ENCODE measurements around the gene MECR.

Gene MECR

GRCh38 chr1:29181413-29182225, 49.1 kb downstream of the MECR start, which contains the start of gene SRSF4:
TSS of gene SRSF4 (minus strand) at chr1:29181900. CDS start at chr1:29181752, 148 bp downstream.
- Histone ChIP-seq H3K36me3 (ENCODE audit: insufficient read depth, low read length) (peaks cover 23% of the 10 kb centered on the region), H3K4me3 (peak within 1 kb of the TSS; percentile 98), H3K27ac (peak within 1 kb of the TSS; percentile 99), H3K9me3 (ENCODE audit: low read depth, low read length) (no peaks in the 10 kb centered on the region), H3K9ac (ENCODE audit: insufficient read length) (peak within 1 kb of the TSS; percentile 100)
- no peak for TF ChIP-seq EZH2 (IDR thresholded peaks at IDR 0.05)
- peak; percentile 88 for TF ChIP-seq POLR2AphosphoS5 (IDR thresholded peaks at IDR 0.05; ENCODE audit: borderline replicate concordance, low read depth, low read length)
- DNase-seq (ENCODE audit: low read depth, low spot score) = no peak

GRCh38 chr1:29180497-29181412, 50.0 kb downstream of the MECR start:
- peak overlapping the region; percentile 99 for H3K27ac ChIP-seq
- H3K36me3 ChIP-seq (ENCODE audit: insufficient read depth, low read length) = peaks cover 23% of the 10 kb centered on the region
- H3K9me3 ChIP-seq (ENCODE audit: low read depth, low read length) = no peaks in the 10 kb centered on the region
- no peak for TF ChIP-seq FOXP2 (optimal IDR thresholded peaks at IDR 0.05; ENCODE audit: control extremely low read depth, extremely low read length, insufficient read depth)
- TF ChIP-seq POLR2AphosphoS5 (IDR thresholded peaks at IDR 0.05; ENCODE audit: borderline replicate concordance, low read depth, low read length) = no peak
- no peak for DNase-seq (ENCODE audit: low read depth, low spot score)
- peak overlapping the region; percentile 100 for H3K9ac ChIP-seq (ENCODE audit: insufficient read length)
- H3K4me3 ChIP-seq = peak overlapping the region; percentile 98

- H3K9me3 ChIP-seq (ENCODE audit: low read depth, low read length) = no peaks in the 10 kb centered on the region
- peak overlapping the region; percentile 98 for H3K4me3 ChIP-seq
- DNase-seq (ENCODE audit: low read depth, low spot score) = no peak
- H3K27ac ChIP-seq = peak overlapping the region; percentile 38
- H3K9ac ChIP-seq (ENCODE audit: insufficient read length) = peak overlapping the region; percentile 100
- H3K36me3 ChIP-seq (ENCODE audit: insufficient read depth, low read length) = peaks cover 23% of the 10 kb centered on the region
- TF ChIP-seq POLR2AphosphoS5 (IDR thresholded peaks at IDR 0.05; ENCODE audit: borderline replicate concordance, low read depth, low read length) (no peak), FOXP2 (optimal IDR thresholded peaks at IDR 0.05; ENCODE audit: control extremely low read depth, extremely low read length, insufficient read depth) (no peak)
These were observed 51.0 kb downstream of the MECR start for GRCh38 chr1:29179641-29180184.

- Histone ChIP-seq H3K9me3 (ENCODE audit: low read depth, low read length) (no peaks in the 10 kb centered on the region), H3K4me3 (peak overlapping the region; percentile 25), H3K36me3 (ENCODE audit: insufficient read depth, low read length) (peaks cover 28% of the 10 kb centered on the region), H3K27ac (peak overlapping the region; percentile 87), H3K9ac (ENCODE audit: insufficient read length) (no peak overlapping the region)
- no peak for DNase-seq (ENCODE audit: low read depth, low spot score)
- TF ChIP-seq EZH2 (IDR thresholded peaks at IDR 0.05) (no peak), FOXP2 (optimal IDR thresholded peaks at IDR 0.05; ENCODE audit: control extremely low read depth, extremely low read length, insufficient read depth) (no peak), POLR2AphosphoS5 (IDR thresholded peaks at IDR 0.05; ENCODE audit: borderline replicate concordance, low read depth, low read length) (no peak)
These were observed 53.6 kb downstream of the MECR start for GRCh38 chr1:29177022-29177705.

- Histone ChIP-seq H3K36me3 (ENCODE audit: insufficient read depth, low read length) (peaks cover 34% of the 10 kb centered on the region), H3K9ac (ENCODE audit: insufficient read length) (no peak overlapping the region)
These were observed 54.2 kb downstream of the MECR start for GRCh38 chr1:29176576-29176975.

GRCh38 chr1:29172415-29172939, 58.3 kb downstream of the MECR start:
- Histone ChIP-seq H3K27ac (peak overlapping the region; percentile 42; the same call in 1 of the 2 replicates), H3K36me3 (ENCODE audit: insufficient read depth, low read length) (peaks cover 51% of the 10 kb centered on the region), H3K4me3 (no peak overlapping the region), H3K9ac (ENCODE audit: insufficient read length) (no peak overlapping the region), H3K9me3 (ENCODE audit: low read depth, low read length) (no peaks in the 10 kb centered on the region)
- TF ChIP-seq POLR2AphosphoS5 (IDR thresholded peaks at IDR 0.05; ENCODE audit: borderline replicate concordance, low read depth, low read length) (no peak), FOXP2 (optimal IDR thresholded peaks at IDR 0.05; ENCODE audit: control extremely low read depth, extremely low read length, insufficient read depth) (no peak), EZH2 (IDR thresholded peaks at IDR 0.05) (no peak)
- no peak for DNase-seq (ENCODE audit: low read depth, low spot score)

More at GRCh38 chr1:29176576-29176975, 54.2 kb downstream of the MECR start:
- Histone ChIP-seq H3K9me3 (ENCODE audit: low read depth, low read length) (no peaks in the 10 kb centered on the region), H3K27ac (peak overlapping the region; percentile 87), H3K4me3 (peak overlapping the region; percentile 25; the same call in 1 of the 2 replicates)
- DNase-seq (ENCODE audit: low read depth, low spot score) = no peak
- TF ChIP-seq FOXP2 (optimal IDR thresholded peaks at IDR 0.05; ENCODE audit: control extremely low read depth, extremely low read length, insufficient read depth) = no peak
- peak; percentile 11; the same call in 1 of the 2 replicates for TF ChIP-seq POLR2AphosphoS5 (IDR thresholded peaks at IDR 0.05; ENCODE audit: borderline replicate concordance, low read depth, low read length)
- TF ChIP-seq EZH2 (IDR thresholded peaks at IDR 0.05) = no peak

GRCh38 chr1:29171521-29171920, 59.2 kb downstream of the MECR start:
- Histone ChIP-seq H3K36me3 (ENCODE audit: insufficient read depth, low read length) (peaks cover 60% of the 10 kb centered on the region), H3K4me3 (0 out of 2 replicates have a peak overlapping the region, but pooled peaks have one; percentile 1)
- no peak for TF ChIP-seq POLR2AphosphoS5 (IDR thresholded peaks at IDR 0.05; ENCODE audit: borderline replicate concordance, low read depth, low read length)
- no peak for TF ChIP-seq EZH2 (IDR thresholded peaks at IDR 0.05)
- no peak for TF ChIP-seq FOXP2 (optimal IDR thresholded peaks at IDR 0.05; ENCODE audit: control extremely low read depth, extremely low read length, insufficient read depth)

More at GRCh38 chr1:29171521-29171920, 59.2 kb downstream of the MECR start:
- peak overlapping the region; percentile 9; the same call in 1 of the 2 replicates for H3K27ac ChIP-seq
- no peak overlapping the region for H3K9ac ChIP-seq (ENCODE audit: insufficient read length)
- no peaks in the 10 kb centered on the region for H3K9me3 ChIP-seq (ENCODE audit: low read depth, low read length)
- no peak for DNase-seq (ENCODE audit: low read depth, low spot score)

All from SK-N-MC (cell line).